H9 (cell line): Measurements from ENCODE around the gene GIPC1. TPM values are rescaled to one million over a fixed set of nuclear protein-coding genes. Genes with fewer than 3 reads are reported as not detected.

ENCODE experiments used
- DNase-seq: peaks from one replicate; pipeline ENCODE4 v3.0.0-alpha.2; 2017
- H2AFZ ChIP-seq: one replicate; pipeline ENCODE4 v1.6.1; 2013; ENCODE audit warnings: mild to moderate bottlenecking, low read length, control low read depth, moderate library complexity
- H2AK5ac ChIP-seq: 2 replicates; pipeline ENCODE4 v1.6.1; 2013; ENCODE audit warnings: low read length, control low read depth, mixed read lengths; ENCODE audit not compliant: insufficient read length
- H2BK120ac ChIP-seq: one replicate; pipeline ENCODE4 v1.6.1; 2013; ENCODE audit warnings: low read depth, mild to moderate bottlenecking, low read length, control low read depth, inconsistent platforms; ENCODE audit not compliant: poor library complexity, severe bottlenecking
- H2BK12ac ChIP-seq: 2 replicates; pipeline ENCODE4 v1.6.1; 2013; ENCODE audit warnings: low read length, control low read depth, mixed read lengths, low read depth; ENCODE audit not compliant: insufficient read length
- H2BK15ac ChIP-seq: 2 replicates; pipeline ENCODE4 v1.6.1; 2013; ENCODE audit warnings: low read depth, low read length, control low read depth
- H2BK20ac ChIP-seq: one replicate; pipeline ENCODE4 v1.6.1; 2013; ENCODE audit warnings: low read depth, mild to moderate bottlenecking, low read length, control low read depth, inconsistent platforms; ENCODE audit not compliant: poor library complexity, severe bottlenecking
- H2BK5ac ChIP-seq: 2 replicates; pipeline ENCODE4 v1.6.1; 2013; ENCODE audit warnings: low read length, control low read depth, mixed read lengths; ENCODE audit not compliant: insufficient read length
- H3K14ac ChIP-seq: 2 replicates; pipeline ENCODE4 v1.6.1; 2013; ENCODE audit warnings: low read length, control low read depth; ENCODE audit not compliant: insufficient read depth
- H3K18ac ChIP-seq: 2 replicates; pipeline ENCODE4 v1.6.1; 2013; ENCODE audit warnings: low read depth, mild to moderate bottlenecking, mixed read lengths, low read length, control low read depth; ENCODE audit not compliant: insufficient read length
- H3K23ac ChIP-seq: 2 replicates; pipeline ENCODE4 v1.6.1; 2013; ENCODE audit warnings: low read length, control low read depth, mixed read lengths, low read depth; ENCODE audit not compliant: insufficient read length
- H3K23me2 ChIP-seq: 2 replicates; pipeline ENCODE4 v1.6.1; 2013; ENCODE audit warnings: low read depth, mild to moderate bottlenecking, mixed read lengths, low read length, control low read depth; ENCODE audit not compliant: insufficient read length, poor library complexity, severe bottlenecking
- H3K27ac ChIP-seq: 2 replicates; pipeline ENCODE4 v1.5.1; 2013; ENCODE audit warnings: low read length, control low read depth, mixed read lengths, low read depth; ENCODE audit not compliant: insufficient read length
- H3K27me3 ChIP-seq: 2 replicates; pipeline ENCODE4 v1.6.1; 2013; ENCODE audit warnings: low read length, control low read depth, inconsistent platforms; ENCODE audit not compliant: insufficient read depth
- H3K4ac ChIP-seq: 2 replicates; pipeline ENCODE4 v1.6.1; 2013; ENCODE audit warnings: low read depth, mild to moderate bottlenecking, control low read depth, inconsistent platforms, low read length, moderate library complexity
- H3K4me1 ChIP-seq: 2 replicates; pipeline ENCODE4 v1.6.1; 2013; ENCODE audit warnings: low read length, control low read depth, inconsistent platforms; ENCODE audit not compliant: insufficient read depth
- H3K4me2 ChIP-seq: 2 replicates; pipeline ENCODE4 v1.6.1; 2013; ENCODE audit warnings: low read length, control low read depth, mixed read lengths; ENCODE audit not compliant: insufficient read length, insufficient read depth
- H3K56ac ChIP-seq: 2 replicates; pipeline ENCODE4 v1.6.1; 2013; ENCODE audit warnings: low read depth, mild to moderate bottlenecking, mixed read lengths, low read length, control low read depth; ENCODE audit not compliant: insufficient read length
- H3K79me1 ChIP-seq: 2 replicates; pipeline ENCODE4 v1.6.1; 2013; ENCODE audit warnings: low read depth, mild to moderate bottlenecking, moderate library complexity, low read length, control low read depth, inconsistent platforms; ENCODE audit not compliant: insufficient read depth, poor library complexity, severe bottlenecking
- H3K79me2 ChIP-seq: 2 replicates; pipeline ENCODE4 v1.6.1; 2013; ENCODE audit warnings: low read length, control low read depth, inconsistent platforms; ENCODE audit not compliant: insufficient read depth
- H3K9ac ChIP-seq: 2 replicates; pipeline ENCODE4 v1.6.1; 2013; ENCODE audit warnings: low read length, control low read depth, mixed read lengths; ENCODE audit not compliant: insufficient read length; ENCODE audit errors: extremely low read depth
- H3K9me3 ChIP-seq: one replicate; pipeline ENCODE4 v1.6.1; 2013; ENCODE audit warnings: low read depth, low read length, inconsistent platforms; ENCODE audit not compliant: control insufficient read depth
- H3T11ph ChIP-seq: one replicate; pipeline ENCODE4 v1.6.1; 2013; ENCODE audit warnings: mild to moderate bottlenecking, low read length, control low read depth, inconsistent platforms
- H4K20me1 ChIP-seq: one replicate; pipeline ENCODE4 v1.6.1; 2013; ENCODE audit not compliant: control insufficient read depth, insufficient read length, insufficient read depth
- H4K5ac ChIP-seq: 2 replicates; pipeline ENCODE4 v1.6.1; 2013; ENCODE audit warnings: low read depth, mild to moderate bottlenecking, mixed read lengths, low read length, control low read depth; ENCODE audit not compliant: insufficient read length
- H4K8ac ChIP-seq: replicated peaks from 2 replicates; pipeline ENCODE4 v1.6.1; 2013; ENCODE audit warnings: low read length, control low read depth, mixed read lengths, low read depth; ENCODE audit not compliant: insufficient read length
- H4K91ac ChIP-seq: 2 replicates; pipeline ENCODE4 v1.6.1; 2013; ENCODE audit warnings: low read depth, mild to moderate bottlenecking, moderate library complexity, mixed read lengths, low read length, control low read depth; ENCODE audit not compliant: insufficient read length
- H3K27ac Mint-ChIP-seq, 3 experiments: 2 replicates in 2 of 3; 3 replicates in 1 of 3; pipeline ENCODE4 v1.8.0; 2020 to 2021; ENCODE audit warnings: mixed read lengths in 3 of 3, mild to moderate bottlenecking in 1 of 3, moderate library complexity in 1 of 3
- H3K27me3 Mint-ChIP-seq: 2 replicates; pipeline ENCODE4 v1.8.0; 2021; ENCODE audit warnings: low read depth, mild to moderate bottlenecking, moderate library complexity, mixed read lengths
- H3K36me3 Mint-ChIP-seq, 3 experiments: 2 replicates in 2 of 3; 3 replicates in 1 of 3; pipeline ENCODE4 v1.8.0; 2020 to 2021; ENCODE audit warnings: low read depth in 3 of 3, mixed read lengths in 3 of 3; ENCODE audit not compliant: insufficient read depth in 1 of 3
- H3K4me1 Mint-ChIP-seq, 2 experiments: 2 replicates each; pipeline ENCODE4 v1.8.0; 2020; ENCODE audit warnings: mixed read lengths in 2 of 2
- H3K4me3 Mint-ChIP-seq, 2 experiments: 2 replicates in 1 of 2; 3 replicates in 1 of 2; pipeline ENCODE4 v1.8.0; 2020 to 2021; ENCODE audit warnings: mild to moderate bottlenecking in 2 of 2, mixed read lengths in 2 of 2, moderate library complexity in 1 of 2
- H3K9me3 Mint-ChIP-seq, 2 experiments: 2 replicates in 1 of 2; 3 replicates in 1 of 2; pipeline ENCODE4 v1.8.0; 2020; ENCODE audit warnings: mild to moderate bottlenecking in 2 of 2, mixed read lengths in 2 of 2, moderate library complexity in 1 of 2
- WGBS: extraction: QIAGEN DNeasy Blood & Tissue Kit; methylation state at CpG from one replicate; pipeline ENCODE4 v1.1.7; 2013; ENCODE audit warnings: missing lambda C conversion rate, low lambda C conversion rate, mixed read lengths; ENCODE audit not compliant: insufficient read length; ENCODE audit errors: extremely low coverage; 5-methylcytosine and 5-hydroxymethylcytosine counted together
- total RNA-seq: library from RNA; stranded (reverse); gene quantifications from 2 replicates; pipeline ENCODE4 v1.2.1, GENCODE V29; 2021
- TF ChIP-seq, protein P1 (sequence below): fragments of 200-600 bp; sonication (generic); conservative IDR thresholded peaks from 3 replicates; pipeline ENCODE4 v1.8.0; 2021; ENCODE audit warnings: antibody characterized with exemption, mild to moderate bottlenecking

Gene GIPC1
- total RNA-seq, 1 experiment from 2014 or later, result 70.6 TPM

DNA sequence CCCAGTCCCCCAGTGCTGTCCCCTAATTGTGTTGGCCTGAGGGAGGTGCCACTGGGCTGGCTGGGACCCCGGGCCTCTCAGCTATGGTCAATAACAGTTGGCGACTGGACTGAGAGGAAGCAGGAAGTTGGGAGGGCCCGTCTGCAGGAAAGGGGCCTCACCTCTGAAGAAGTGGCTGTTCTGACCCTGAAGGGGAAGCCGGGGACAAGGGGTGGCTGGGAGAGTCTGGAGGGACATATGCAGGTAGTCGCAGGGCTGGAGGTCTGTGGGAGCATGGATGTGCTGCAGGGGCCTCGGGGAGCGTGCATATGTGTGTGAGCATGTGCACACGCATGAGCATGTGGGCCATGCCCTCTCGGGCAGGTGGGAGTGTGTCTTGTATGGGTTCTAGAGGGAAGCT is 56.9 kb downstream of the GIPC1 start:
- no peak overlapping the region for H3K4me2 ChIP-seq
- no peak overlapping the region for H2AFZ ChIP-seq
- Mint-ChIP-seq H3K4me1 (peaks cover 12 to 13% of the 10 kb centered on the region in 2 experiments), H3K36me3 (peaks cover 18 to 31% (median 23%) of the 10 kb centered on the region in 3 experiments), H3K4me3 (no peak overlapping the region), H3K27ac (peak overlapping the region; percentile 5 to 92 (median 66); a peak in 4 of 7 replicates), H3K27me3 (no peaks in the 10 kb centered on the region), H3K9me3 (no peaks in the 10 kb centered on the region)
- H3K79me2 ChIP-seq, result peaks cover 3% of the 10 kb centered on the region; the same call in 1 of the 2 replicates
- no peak overlapping the region for H2BK5ac ChIP-seq
- no peak for DNase-seq
- H3K4ac ChIP-seq, result no peak overlapping the region
- H3K79me1 ChIP-seq, result peaks cover 4% of the 10 kb centered on the region
- H3T11ph ChIP-seq, result no peak overlapping the region
- H3K27me3 ChIP-seq, result no peaks in the 10 kb centered on the region
- H2BK20ac ChIP-seq, result no peak overlapping the region
- H3K18ac ChIP-seq, result no peak overlapping the region
- no peak overlapping the region for H4K8ac ChIP-seq
- H2BK120ac ChIP-seq, result no peak overlapping the region
- no CpG with 5 or more reads among the region's 9 CpGs for WGBS
- peaks cover under 1% of the 10 kb centered on the region for H3K23me2 ChIP-seq
- no peak overlapping the region for H3K56ac ChIP-seq
- H3K9me3 ChIP-seq, result no peaks in the 10 kb centered on the region
- no peak overlapping the region for H3K9ac ChIP-seq
- H3K4me1 ChIP-seq, result no peaks in the 10 kb centered on the region
- TF ChIP-seq, protein P1, sequence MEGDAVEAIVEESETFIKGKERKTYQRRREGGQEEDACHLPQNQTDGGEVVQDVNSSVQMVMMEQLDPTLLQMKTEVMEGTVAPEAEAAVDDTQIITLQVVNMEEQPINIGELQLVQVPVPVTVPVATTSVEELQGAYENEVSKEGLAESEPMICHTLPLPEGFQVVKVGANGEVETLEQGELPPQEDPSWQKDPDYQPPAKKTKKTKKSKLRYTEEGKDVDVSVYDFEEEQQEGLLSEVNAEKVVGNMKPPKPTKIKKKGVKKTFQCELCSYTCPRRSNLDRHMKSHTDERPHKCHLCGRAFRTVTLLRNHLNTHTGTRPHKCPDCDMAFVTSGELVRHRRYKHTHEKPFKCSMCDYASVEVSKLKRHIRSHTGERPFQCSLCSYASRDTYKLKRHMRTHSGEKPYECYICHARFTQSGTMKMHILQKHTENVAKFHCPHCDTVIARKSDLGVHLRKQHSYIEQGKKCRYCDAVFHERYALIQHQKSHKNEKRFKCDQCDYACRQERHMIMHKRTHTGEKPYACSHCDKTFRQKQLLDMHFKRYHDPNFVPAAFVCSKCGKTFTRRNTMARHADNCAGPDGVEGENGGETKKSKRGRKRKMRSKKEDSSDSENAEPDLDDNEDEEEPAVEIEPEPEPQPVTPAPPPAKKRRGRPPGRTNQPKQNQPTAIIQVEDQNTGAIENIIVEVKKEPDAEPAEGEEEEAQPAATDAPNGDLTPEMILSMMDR, result no peak
- no peak overlapping the region for H2BK15ac ChIP-seq
- H4K20me1 ChIP-seq, result peaks cover 3% of the 10 kb centered on the region
- no peak overlapping the region for H4K91ac ChIP-seq
- H3K27ac ChIP-seq, result no peak overlapping the region
- no peak overlapping the region for H3K23ac ChIP-seq
- H2AK5ac ChIP-seq, result no peak overlapping the region
- H2BK12ac ChIP-seq, result no peak overlapping the region
- H4K5ac ChIP-seq, result no peak overlapping the region
- no peak overlapping the region for H3K14ac ChIP-seq
